Lower leg skin (tissue), 4 donors: ENCODE results near the gene NOS1. TPM values are rescaled to one million over a fixed set of nuclear protein-coding genes. Genes with fewer than 3 reads are reported as not detected.
"Not testable (repeated sequence)": the region's sequence is repeated elsewhere in the genome, so short reads cannot be mapped to it uniquely, and the experiment has no call there.

Source experiments
- DNase-seq, 2 donors: peaks; one replicate each; pipeline ENCODE4 v3.0.0-alpha.2; 2019; ENCODE audit warnings: low spot score in 2 of 2
- H3K4me3 ChIP-seq: fragments of 200-600 bp; sonication (generic); 2 replicates; pipeline ENCODE4 v1.5.1; 2017; ENCODE audit warnings: mild to moderate bottlenecking, low read depth; ENCODE audit not compliant: poor library complexity, severe bottlenecking
- CTCF ChIP-seq, 3 donors: fragments of 450-650 bp; IDR thresholded peaks; one replicate each; pipeline ENCODE4 v1.5.1; 2016; ENCODE audit warnings: antibody characterized with exemption in 3 of 3, mild to moderate bottlenecking in 3 of 3, moderate library complexity in 2 of 3
- POLR2A ChIP-seq, 2 donors: fragments of 450-650 bp; IDR thresholded peaks; one replicate each; pipeline ENCODE4 v1.6.1; 2016 to 2017; ENCODE audit warnings: antibody characterized with exemption in 2 of 2, mild to moderate bottlenecking in 1 of 2, moderate library complexity in 1 of 2
- WGBS, 2 donors: methylation state at CpG; one replicate each; pipeline ENCODE4 v1.1.5; 2018; 5-methylcytosine and 5-hydroxymethylcytosine counted together
- intact Hi-C: fragments of 100-400 bp; cut with DNase I; formaldehyde crosslinking; loops from one replicate; pipeline ENCODE4 v1.15.0; 2023; ENCODE audit warnings: low total_unique reads
- total RNA-seq, 4 donors: library from RNA; depleted of rRNA; stranded (reverse); fragments of >200 nt; gene quantifications; one replicate each; pipeline ENCODE4 v1.1.0, GENCODE V29; 2016

NOS1 gene
- total RNA-seq, 4 donors from 2014 or later = 5.4 to 10.2 (median 7.2) TPM

- DNase-seq = no peak
- no peak overlapping the region for H3K4me3 ChIP-seq
- intact Hi-C loops = no loop called here
- TF ChIP-seq POLR2A (IDR thresholded peaks at IDR 0.05) (no peak), CTCF (IDR thresholded peaks at IDR 0.05) (no peak)
- WGBS, 2 donors = 85 to 93% methylated on average over 6 of the region's 6 CpGs
Measured at GRCh38 chr12:117225179-117225578, 136.2 kb downstream of the NOS1 start.

DNA sequence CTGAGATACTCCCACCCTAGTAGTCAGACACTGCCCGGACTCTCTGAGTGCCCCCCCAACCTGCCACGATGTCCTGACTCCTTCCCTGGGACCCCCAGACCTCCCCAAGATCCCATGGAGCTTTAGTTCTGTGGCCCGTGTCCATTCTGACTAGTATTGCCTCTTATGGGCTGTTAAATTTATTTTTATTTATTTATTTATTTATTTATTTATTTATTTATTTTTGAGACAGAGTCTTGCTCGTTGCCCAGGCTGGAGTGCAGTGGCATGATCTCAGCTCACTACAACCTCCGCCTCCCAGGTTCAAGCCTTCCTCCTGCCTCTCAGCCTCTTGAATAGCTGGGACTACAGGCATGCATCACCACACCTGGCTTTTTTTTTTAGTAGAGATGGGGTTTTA is 140.5 kb downstream of the NOS1 start:
- intact Hi-C loops, H3K4me3 ChIP-seq, DNase-seq: not testable (repeated sequence)
- 80 to 82% methylated on average over 5 of the region's 5 CpGs for WGBS, 2 donors

GRCh38 chr12:117218149-117218548 is 143.3 kb downstream of the NOS1 start:
- DNase-seq = no peak
- WGBS, 2 donors = 72 to 80% methylated on average over 7 of the region's 7 CpGs
- intact Hi-C loops = no loop called here
- H3K4me3 ChIP-seq = no peak overlapping the region
- no peak for TF ChIP-seq POLR2A (IDR thresholded peaks at IDR 0.05)
- TF ChIP-seq CTCF (IDR thresholded peaks at IDR 0.05) = no peak

DNA sequence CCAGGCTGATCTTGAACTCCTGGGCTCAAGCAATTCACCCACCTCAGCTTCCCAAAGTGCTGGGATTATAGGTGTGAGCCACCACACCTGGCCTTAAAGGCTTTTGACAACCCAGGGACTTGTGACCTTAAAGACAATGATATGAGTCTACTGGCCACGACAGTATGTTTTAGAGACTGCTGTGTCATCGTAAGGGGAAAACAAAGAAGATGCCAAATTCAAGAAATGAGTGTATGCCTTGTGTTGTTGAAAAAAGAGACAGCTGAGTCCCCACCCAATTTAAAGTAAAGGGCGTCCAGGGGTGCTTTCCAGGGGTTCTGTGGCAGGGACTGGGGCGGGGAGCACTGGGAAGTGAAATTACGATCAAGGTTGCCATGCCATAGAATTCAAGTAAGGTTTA is 144.7 kb downstream of the NOS1 start:
- TF ChIP-seq CTCF (IDR thresholded peaks at IDR 0.05) = no peak
- TF ChIP-seq POLR2A (IDR thresholded peaks at IDR 0.05) = no peak
- intact Hi-C loops = no loop called here
- 76 to 83% methylated on average over 5 of the region's 5 CpGs for WGBS, 2 donors
- H3K4me3 ChIP-seq = no peak overlapping the region
- no peak for DNase-seq

DNA sequence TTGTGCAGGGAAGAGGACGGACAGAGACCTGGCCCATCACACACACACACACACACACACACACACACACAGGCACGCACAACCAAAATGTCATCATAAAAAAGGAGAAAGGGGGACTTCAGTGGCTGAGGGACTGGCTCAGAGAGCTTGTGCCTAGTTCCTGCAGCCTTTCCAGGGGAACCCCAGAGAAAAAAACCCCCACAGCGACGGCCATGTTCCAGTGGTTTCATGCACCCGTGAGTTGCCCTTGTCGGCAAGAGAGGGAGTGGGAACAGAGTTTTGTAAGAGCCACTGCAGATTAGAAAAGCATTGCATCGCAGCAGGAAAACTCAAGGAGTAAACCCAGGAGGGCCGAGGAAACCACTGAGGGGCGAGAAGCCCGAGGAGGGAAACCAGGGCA is 146.6 kb downstream of the NOS1 start:
- 76 to 85% methylated on average over 10 of the region's 10 CpGs for WGBS, 2 donors
- H3K4me3 ChIP-seq = no peak overlapping the region
- DNase-seq = no peak
- intact Hi-C loops = loop anchor here (5.0 kb wide), 1 partner anchor 623 kb away; no protein-coding TSS in a partner anchor
- TF ChIP-seq CTCF (IDR thresholded peaks at IDR 0.05) (no peak), POLR2A (IDR thresholded peaks at IDR 0.05) (no peak)

- intact Hi-C loops = loop anchor here (5.0 kb wide), 1 partner anchor 624 kb away; no protein-coding TSS in a partner anchor
- WGBS, 2 donors = 30 to 39% methylated on average over 2 of the region's 2 CpGs
- TF ChIP-seq CTCF (IDR thresholded peaks at IDR 0.05) (no peak), POLR2A (IDR thresholded peaks at IDR 0.05) (no peak)
- no peak overlapping the region for H3K4me3 ChIP-seq
- no peak for DNase-seq
Measured at GRCh38 chr12:117213295-117213808, 148.1 kb downstream of the NOS1 start.
